HG03442 (cell line): ENCODE measurements around the gene RHEB.
"Not testable (repeated sequence)": the region's sequence is repeated elsewhere in the genome, so short reads cannot be mapped to it uniquely, and the experiment has no call there.

ENCODE experiments used
- ATAC-seq: cut with Tn5 transposase; IDR thresholded peaks from one replicate; pipeline ENCODE4 v1.9.1; 2021; ENCODE audit warnings: mild to moderate bottlenecking, moderate library complexity; ENCODE audit not compliant: unreplicated experiment

Gene RHEB

GRCh38 chr7:151519765-151520418 lies at the start of gene RHEB:
Gene RHEB (minus strand): TSS chr7:151519895. CDS start chr7:151519511, 384 bp downstream.
- peak; percentile 67 for ATAC-seq

GRCh38 chr7:151566897-151567320 lies 47.2 kb upstream of the RHEB start:
- no peak for ATAC-seq

GRCh38 chr7:151565541-151565940 lies 45.8 kb upstream of the RHEB start:
- ATAC-seq: no peak

- no peak for ATAC-seq
Observed at GRCh38 chr7:151560243-151560642, 40.5 kb upstream of the RHEB start.

GRCh38 chr7:151559557-151560183 lies 40.0 kb upstream of the RHEB start:
- no peak for ATAC-seq

- ATAC-seq: no peak
Observed at GRCh38 chr7:151558575-151558974, 38.9 kb upstream of the RHEB start.

GRCh38 chr7:151556592-151556991 lies 36.9 kb upstream of the RHEB start:
- no peak for ATAC-seq

- ATAC-seq: no peak
Observed at GRCh38 chr7:151553356-151553755, 33.7 kb upstream of the RHEB start.

GRCh38 chr7:151552352-151553028 lies 32.8 kb upstream of the RHEB start:
- no peak for ATAC-seq

GRCh38 chr7:151551820-151552219 lies 32.1 kb upstream of the RHEB start:
- ATAC-seq: no peak

- no peak for ATAC-seq
Observed at GRCh38 chr7:151550656-151551286, 31.1 kb upstream of the RHEB start.

- ATAC-seq: no peak
Observed at GRCh38 chr7:151549644-151550043, 29.9 kb upstream of the RHEB start.

- no peak for ATAC-seq
Observed at GRCh38 chr7:151549083-151549482, 29.4 kb upstream of the RHEB start.

GRCh38 chr7:151544183-151544582 lies 24.5 kb upstream of the RHEB start:
- ATAC-seq: no peak

GRCh38 chr7:151542606-151543130 lies 23.0 kb upstream of the RHEB start:
- ATAC-seq: no peak

- no peak for ATAC-seq
Observed at GRCh38 chr7:151541709-151542499, 22.2 kb upstream of the RHEB start.

- ATAC-seq: no peak
Observed at GRCh38 chr7:151540146-151540545, 20.5 kb upstream of the RHEB start.

GRCh38 chr7:151539088-151539671 lies 19.5 kb upstream of the RHEB start:
- ATAC-seq: peak; percentile 90

GRCh38 chr7:151537818-151538561 lies 18.3 kb upstream of the RHEB start:
- ATAC-seq: no peak

- ATAC-seq: not testable (repeated sequence)
Observed at GRCh38 chr7:151536178-151536577, 16.5 kb upstream of the RHEB start.
